ENCODE measurements around the gene MRPL38.
"Not testable (repeated sequence)": the region's sequence is repeated elsewhere in the genome, so short reads cannot be mapped to it uniquely, and the experiment has no call there.

MRPL38 gene

GRCh38 chr17:75869282-75870141 lies 35.2 kb downstream of the MRPL38 start:
- TF ChIP-seq CTCF (IDR thresholded peaks at IDR 0.05; ENCODE audit: borderline replicate concordance, insufficient read depth, low read depth, low read length), result no peak
- no peak overlapping the region for H3K4me3 ChIP-seq (ENCODE audit: low read depth, low read length)

GRCh38 chr17:75868730-75869281 lies 35.9 kb downstream of the MRPL38 start:
- H3K4me3 ChIP-seq (ENCODE audit: low read depth, low read length), result not testable (repeated sequence)

GRCh38 chr17:75865404-75866188 lies 39.1 kb downstream of the MRPL38 start:
- not testable (repeated sequence) for H3K4me3 ChIP-seq (ENCODE audit: low read depth, low read length)

- not testable (repeated sequence) for H3K4me3 ChIP-seq (ENCODE audit: low read depth, low read length)
These were observed 39.8 kb downstream of the MRPL38 start for GRCh38 chr17:75864887-75865286.

DNA sequence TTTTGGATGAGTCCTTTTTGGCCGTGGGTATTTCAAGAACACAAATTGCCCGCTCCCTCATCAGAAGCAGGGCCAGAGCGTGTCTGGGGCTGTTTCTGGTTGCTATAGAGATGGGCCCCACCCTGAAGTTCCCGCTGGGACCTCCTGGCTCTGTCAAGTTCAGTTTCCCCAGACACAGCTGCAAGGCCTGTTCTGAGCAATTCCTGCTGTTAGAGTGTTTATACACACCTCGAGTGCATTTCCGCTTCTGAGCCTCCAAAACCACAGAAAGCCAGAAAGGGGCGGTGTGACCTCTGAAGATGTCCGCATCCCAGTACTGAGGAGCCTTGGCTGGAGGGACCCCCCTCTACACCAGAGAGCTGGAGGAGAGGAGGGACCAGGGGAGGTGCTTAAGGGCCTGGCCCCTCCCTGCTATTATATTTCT lies 40.2 kb downstream of the MRPL38 start:
- TF ChIP-seq CTCF (IDR thresholded peaks at IDR 0.05; ENCODE audit: borderline replicate concordance, insufficient read depth, low read depth, low read length), result no peak

GRCh38 chr17:75861927-75862317 lies 42.8 kb downstream of the MRPL38 start:
- TF ChIP-seq CTCF (IDR thresholded peaks at IDR 0.05; ENCODE audit: borderline replicate concordance, insufficient read depth, low read depth, low read length), result no peak
- no peak overlapping the region for H3K4me3 ChIP-seq (ENCODE audit: low read depth, low read length)

More for the DNA sequence above, 40.2 kb downstream of the MRPL38 start:
- H3K4me3 ChIP-seq (ENCODE audit: low read depth, low read length), result no peak overlapping the region

DNA sequence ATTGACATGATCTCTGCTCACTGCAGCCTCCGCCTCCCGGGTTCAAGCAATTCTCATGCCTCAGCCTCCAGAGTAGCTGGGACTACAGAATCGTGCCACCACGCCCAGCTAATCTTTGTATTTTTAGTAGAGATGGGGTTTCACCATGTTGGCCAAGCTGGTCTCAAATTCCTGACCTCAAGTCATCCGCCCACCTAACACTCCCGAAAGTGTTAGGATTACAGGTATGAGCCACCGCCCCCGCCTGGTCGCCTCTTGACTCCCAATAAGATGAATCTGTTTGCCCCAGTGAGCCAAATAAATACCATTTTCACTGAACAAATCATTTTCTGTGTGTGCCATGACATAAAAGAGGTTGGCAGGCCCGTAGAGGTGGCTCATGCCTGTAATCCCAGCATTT lies 45.3 kb downstream of the MRPL38 start:
- H3K4me3 ChIP-seq (ENCODE audit: low read depth, low read length), result not testable (repeated sequence)

GRCh38 chr17:75856062-75856756 lies 48.5 kb downstream of the MRPL38 start:
- peak overlapping the region; percentile 76 for H3K4me3 ChIP-seq (ENCODE audit: low read depth, low read length)
- no peak for TF ChIP-seq CTCF (IDR thresholded peaks at IDR 0.05; ENCODE audit: borderline replicate concordance, insufficient read depth, low read depth, low read length)

Measured in GM12875 (cell line).